A549 (cell line): ENCODE measurements around the gene ZNF692. TPM values are rescaled to one million over a fixed set of nuclear protein-coding genes. Genes with fewer than 3 reads are reported as not detected.
A peak's percentile ranks its signal among the peaks of the same experiment; 100 is the strongest.
"Not testable (repeated sequence)": the region's sequence is repeated elsewhere in the genome, so short reads cannot be mapped to it uniquely, and the experiment has no call there.

Experiments
- ATAC-seq, 2 experiments: fragments of 200-7000 bp in 1 of 2; fragments of >200 bp in 1 of 2; cut with Nextera tagmentation in 1 of 2; cut with Tn5 transposase in 1 of 2; 3 replicates each; pipeline versions ENCODE4 v1.8.0 to v1.9.1; 2018 to 2020; ENCODE audit warnings: mild to moderate bottlenecking in 1 of 2, moderate library complexity in 1 of 2
- CTCF ChIA-PET: fragments of 300-600 bp; sonication (Branson Sonifier 250); formaldehyde crosslinking; extraction: SDS; loops from one replicate; lab custom pipeline; 2021; ENCODE audit warnings: antibody characterized with exemption, inconsistent platforms; lab: Yijun Ruan, JAX
- POLR2A ChIA-PET: fragments of 350-600 bp; formaldehyde crosslinking; extraction: SDS; loops from one replicate; lab custom pipeline; 2021; ENCODE audit warnings: antibody characterized with exemption, inconsistent platforms; lab: Yijun Ruan, JAX
- DNase-seq, 2 experiments: peaks; one replicate each; pipeline versions ENCODE4 v3.0.0 to v3.0.0-alpha.2; 2011 to 2016; ENCODE audit warnings: low read depth in 1 of 2, low spot score in 1 of 2
- FAIRE-seq: peaks from 2 replicates; lab custom pipeline; 2011; peaks lifted over from hg19 to GRCh38; lab: Jason Lieb, UNC
- H3K27ac ChIP-seq, 2 experiments: fragments of >200 bp; sonication (Bioruptor Twin); formaldehyde crosslinking; 3 replicates each; pipeline ENCODE4 v1.5.1; 2016 to 2017
- H3K4me1 ChIP-seq: fragments of >200 bp; sonication (Bioruptor Twin); formaldehyde crosslinking; 3 replicates; pipeline ENCODE4 v1.6.1; 2016
- H3K4me2 ChIP-seq: fragments of >200 bp; sonication (Bioruptor Twin); formaldehyde crosslinking; 3 replicates; pipeline ENCODE4 v1.6.1; 2016
- H3K4me3 ChIP-seq: fragments of >200 bp; sonication (Bioruptor Twin); formaldehyde crosslinking; 3 replicates; pipeline ENCODE4 v1.5.1; 2016
- H3K9me3 ChIP-seq: fragments of >200 bp; sonication (Bioruptor Twin); formaldehyde crosslinking; 3 replicates; pipeline ENCODE4 v1.6.1; 2016
- CBX2 ChIP-seq: fragments of 200-600 bp; sonication (generic); IDR thresholded peaks from 2 replicates; pipeline ENCODE4 v1.6.1; 2016; ENCODE audit warnings: low read depth, mild to moderate bottlenecking, borderline replicate concordance
- CTCF ChIP-seq: fragments of >200 bp; sonication (Bioruptor Twin); formaldehyde crosslinking; IDR thresholded peaks from 3 replicates; pipeline ENCODE4 v1.5.1; 2016
- ELK1 ChIP-seq: fragments of 150-350 bp; IDR thresholded peaks from 2 replicates; pipeline ENCODE4 v1.6.1; 2014; ENCODE audit warnings: low read depth, mild to moderate bottlenecking, low read length
- FOSB ChIP-seq: fragments of 250-450 bp; sonication (Bioruptor Pico); IDR thresholded peaks from 2 replicates; pipeline ENCODE4 v1.5.0; 2020; ENCODE audit warnings: mild to moderate bottlenecking, moderate library complexity
- FOXS1 ChIP-seq: fragments of 250-450 bp; sonication (Bioruptor Pico); IDR thresholded peaks from 2 replicates; pipeline ENCODE4 v1.5.0; 2020; ENCODE audit warnings: mild to moderate bottlenecking, moderate library complexity
- GATA3 ChIP-seq: IDR thresholded peaks from 2 replicates; pipeline ENCODE4 v1.6.1; 2012; ENCODE audit warnings: borderline replicate concordance
- HDAC2 ChIP-seq: fragments of 200-600 bp; sonication (generic); IDR thresholded peaks from 2 replicates; pipeline ENCODE4 v1.6.1; 2016
- HMGXB4 ChIP-seq: fragments of 250-450 bp; sonication (Bioruptor Pico); IDR thresholded peaks from 2 replicates; pipeline ENCODE4 v1.5.0; 2021; ENCODE audit warnings: mild to moderate bottlenecking, moderate library complexity, borderline replicate concordance
- HOXB5 ChIP-seq: fragments of 250-450 bp; sonication (Bioruptor Pico); IDR thresholded peaks from 2 replicates; pipeline ENCODE4 v1.5.0; 2020; ENCODE audit warnings: mild to moderate bottlenecking, moderate library complexity
- MYC ChIP-seq: IDR thresholded peaks from 2 replicates; pipeline ENCODE4 v1.6.1; 2012; ENCODE audit warnings: mild to moderate bottlenecking, inconsistent platforms, low read length, improper control_type of control experiment, borderline replicate concordance
- PBX3 ChIP-seq: IDR thresholded peaks from 2 replicates; pipeline ENCODE4 v1.6.1; 2012
- RAD21 ChIP-seq, 2 experiments: fragments of >200 bp in 1 of 2; sonication (Bioruptor Twin) in 1 of 2; formaldehyde crosslinking in 1 of 2; IDR thresholded peaks in 1 of 2; conservative IDR thresholded peaks in 1 of 2; 2 replicates in 1 of 2; 3 replicates in 1 of 2; pipeline ENCODE4 v1.6.1; 2012 to 2018; ENCODE audit warnings: inconsistent platforms in 1 of 2
- RARB ChIP-seq: fragments of 250-450 bp; sonication (Bioruptor Pico); IDR thresholded peaks from 2 replicates; pipeline ENCODE4 v1.8.0; 2021; ENCODE audit warnings: mild to moderate bottlenecking, moderate library complexity
- RCOR1 ChIP-seq: fragments of 150-350 bp; IDR thresholded peaks from 2 replicates; pipeline ENCODE4 v1.6.1; 2014; ENCODE audit warnings: antibody characterized with exemption, low read length, low read depth
- REST ChIP-seq: fragments of 200-600 bp; sonication (generic); IDR thresholded peaks from 2 replicates; pipeline ENCODE4 v1.6.1; 2016; ENCODE audit warnings: antibody characterized with exemption, mild to moderate bottlenecking, moderate library complexity
- USF2 ChIP-seq: fragments of 450-650 bp; IDR thresholded peaks from 2 replicates; pipeline ENCODE4 v1.6.1; 2014; ENCODE audit warnings: antibody characterized with exemption
- ZC3H11A ChIP-seq: fragments of 450-650 bp; IDR thresholded peaks from 2 replicates; pipeline ENCODE4 v1.6.1; 2014; ENCODE audit warnings: antibody characterized with exemption, mild to moderate bottlenecking
- ZNF302 ChIP-seq: fragments of 250-450 bp; sonication (Bioruptor Pico); IDR thresholded peaks from 2 replicates; pipeline ENCODE4 v1.9.0; 2021; ENCODE audit warnings: inconsistent platforms, mild to moderate bottlenecking, moderate library complexity
- WGBS: methylation state at CpG from one replicate; pipeline ENCODE4 v1.1.6; 2017; ENCODE audit errors: missing lambda C conversion rate; 5-methylcytosine and 5-hydroxymethylcytosine counted together
- polyA plus RNA-seq, 4 experiments: library from polyadenylated mRNA; depleted of rRNA in 3 of 4; stranded (reverse); fragments of >200 nt; fragmentation: RNase III in 1 of 4; extraction: RNeasy Plus Mini Kit Qiagen cat#74134 plus additional on column Dnase treatment in 1 of 4; gene quantifications; 2 replicates in 3 of 4; 3 replicates in 1 of 4; pipeline ENCODE4 v1.2.3, GENCODE V29; 2011 to 2017

ZNF692 gene
- polyA plus RNA-seq, 2 of the 4 experiments (the other 2 are of a cell fraction) = 19.8 to 46.8 TPM

GRCh38 chr1:248890549-248891498, 31.9 kb upstream of the ZNF692 start:
- ATAC-seq (peak in 1 of 2 experiments; percentile 19; a peak in 1 of 6 replicates), FAIRE-seq (no peak), DNase-seq (no peak)
- TF ChIP-seq REST (no peak), HMGXB4 (CRISPR knock-in tag) (no peak)
- Histone ChIP-seq H3K4me3 (no peak overlapping the region), H3K27ac (no peak overlapping the region), H3K4me1 (no peaks in the 10 kb centered on the region), H3K4me2 (no peak overlapping the region), H3K9me3 (no peaks in the 10 kb centered on the region)
- WGBS = 44% methylated on average over 8 of the region's 9 CpGs
- CTCF ChIA-PET = no interaction called here
- POLR2A ChIA-PET = interaction anchor here (1.2 kb wide), 1 partner anchor 18 kb away, joined by 3 read pairs; no protein-coding TSS in a partner anchor

GRCh38 chr1:248889914-248890243, 31.0 kb upstream of the ZNF692 start:
- FAIRE-seq = not testable (repeated sequence)

GRCh38 chr1:248886237-248886895, 27.5 kb upstream of the ZNF692 start:
- DNase-seq (no peak), FAIRE-seq (no peak), ATAC-seq (no peak)
- ChIA-PET POLR2A (no interaction called here), CTCF (interaction anchor here (1.5 to 2.6 kb wide), 3 partner anchors 13 to 60 kb away, joined by 4 to 11 read pairs (median 5); partner anchors contain the start of genes PGBD2 and SH3BP5L)
- no peak overlapping the region for H3K27ac ChIP-seq
- no peaks in the 10 kb centered on the region for H3K9me3 ChIP-seq
- no peak overlapping the region for H3K4me2 ChIP-seq
- H3K4me1 ChIP-seq = no peaks in the 10 kb centered on the region
- 14% methylated on average over 1 of the region's 1 CpG for WGBS
- H3K4me3 ChIP-seq = no peak overlapping the region
- no peak for TF ChIP-seq MYC
- no peak for TF ChIP-seq CTCF
- no peak for TF ChIP-seq GATA3
- TF ChIP-seq PBX3 = no peak
- no peak for TF ChIP-seq RAD21 (conservative IDR thresholded peaks at IDR 0.05 in 1 of 2, IDR thresholded peaks at IDR 0.05 in 1 of 2)
- no peak for TF ChIP-seq ZC3H11A
- no peak for TF ChIP-seq ELK1
- TF ChIP-seq FOXS1 (CRISPR knock-in tag) = no peak
- TF ChIP-seq HOXB5 (CRISPR knock-in tag) = no peak
- no peak for TF ChIP-seq USF2
- TF ChIP-seq RARB (CRISPR knock-in tag) = no peak
- TF ChIP-seq CBX2 = no peak
- no peak for TF ChIP-seq RCOR1
- TF ChIP-seq ZNF302 (CRISPR knock-in tag) = no peak
- no peak for TF ChIP-seq HDAC2
- no peak for TF ChIP-seq FOSB (CRISPR knock-in tag)

More at GRCh38 chr1:248889914-248890243, 31.0 kb upstream of the ZNF692 start:
- WGBS = 58% methylated on average over 10 of the region's 10 CpGs
- H3K27ac ChIP-seq, H3K4me1 ChIP-seq, DNase-seq, H3K4me3 ChIP-seq, H3K4me2 ChIP-seq, ATAC-seq, H3K9me3 ChIP-seq: not testable (repeated sequence)
- ChIA-PET POLR2A (interaction anchor here (0.7 to 1.2 kb wide), 2 partner anchors 17 to 274 kb away, joined by 3 to 5 read pairs; no protein-coding TSS in a partner anchor), CTCF (interaction anchor here (1.1 kb wide), 1 partner anchor 11 kb away, joined by 3 read pairs; no protein-coding TSS in a partner anchor)
